ENCODE results near the gene TBX15.

TBX15 gene

GRCh38 chr1:118948351-118948750, 39.8 kb downstream of the TBX15 start:
- no peak overlapping the region for H3K4me2 ChIP-seq (ENCODE audit: low read depth, low read length)
- H2AFZ ChIP-seq (ENCODE audit: low read length): no peak overlapping the region
- H3K4me1 ChIP-seq (ENCODE audit: low read length): no peaks in the 10 kb centered on the region
- DNase-seq: no peak
- no peaks in the 10 kb centered on the region for H4K20me1 ChIP-seq (ENCODE audit: insufficient read depth, low read length)
- no peaks in the 10 kb centered on the region for H3K36me3 ChIP-seq (replicated peaks; ENCODE audit: insufficient read depth, low read length)
- H3K9me3 ChIP-seq (replicated peaks; ENCODE audit: insufficient read depth, low read length): no peaks in the 10 kb centered on the region
- no peaks in the 10 kb centered on the region for H3K79me2 ChIP-seq (ENCODE audit: low read length)
- H3F3A ChIP-seq (ENCODE audit: insufficient read depth, low read length): no peaks in the 10 kb centered on the region
- TF ChIP-seq EZH2 (optimal IDR thresholded peaks at IDR 0.05; ENCODE audit: low read depth, low read length): no peak
- no peak for TF ChIP-seq CTCF (IDR thresholded peaks at IDR 0.05; ENCODE audit: low read length)
- no peak for TF ChIP-seq EZH2phosphoT487 (IDR thresholded peaks at IDR 0.05; ENCODE audit: low read length)
- no peaks in the 10 kb centered on the region for H3K27me3 ChIP-seq (replicated peaks; ENCODE audit: insufficient read depth, low read length)
- H3K9me2 ChIP-seq (replicated peaks; ENCODE audit: insufficient read depth, low read length): no peaks in the 10 kb centered on the region
- no peak overlapping the region for H3K4me3 ChIP-seq (ENCODE audit: low read length)
- no peak overlapping the region for H3K9ac ChIP-seq (ENCODE audit: low read length)
- H3K27ac ChIP-seq (ENCODE audit: low read length): no peak overlapping the region

GRCh38 chr1:118947790-118948189, 40.4 kb downstream of the TBX15 start:
- Histone ChIP-seq H3K4me3 (ENCODE audit: low read length) (no peak overlapping the region), H3K79me2 (ENCODE audit: low read length) (no peaks in the 10 kb centered on the region), H3K27ac (ENCODE audit: low read length) (no peak overlapping the region), H3F3A (ENCODE audit: insufficient read depth, low read length) (no peaks in the 10 kb centered on the region), H3K4me1 (ENCODE audit: low read length) (no peaks in the 10 kb centered on the region), H3K9me2 (replicated peaks; ENCODE audit: insufficient read depth, low read length) (no peaks in the 10 kb centered on the region), H3K9me3 (replicated peaks; ENCODE audit: insufficient read depth, low read length) (no peaks in the 10 kb centered on the region), H3K27me3 (replicated peaks; ENCODE audit: insufficient read depth, low read length) (no peaks in the 10 kb centered on the region), H3K4me2 (ENCODE audit: low read depth, low read length) (no peak overlapping the region), H4K20me1 (ENCODE audit: insufficient read depth, low read length) (no peaks in the 10 kb centered on the region), H3K36me3 (replicated peaks; ENCODE audit: insufficient read depth, low read length) (no peaks in the 10 kb centered on the region), H3K9ac (ENCODE audit: low read length) (no peak overlapping the region), H2AFZ (ENCODE audit: low read length) (no peak overlapping the region)
- TF ChIP-seq CTCF (IDR thresholded peaks at IDR 0.05; ENCODE audit: low read length) (no peak), EZH2phosphoT487 (IDR thresholded peaks at IDR 0.05; ENCODE audit: low read length) (no peak), EZH2 (optimal IDR thresholded peaks at IDR 0.05; ENCODE audit: low read depth, low read length) (no peak)
- DNase-seq: no peak

GRCh38 chr1:118947003-118947765, 41.0 kb downstream of the TBX15 start:
- H2AFZ ChIP-seq (ENCODE audit: low read length): no peak overlapping the region
- H3K4me1 ChIP-seq (ENCODE audit: low read length): no peaks in the 10 kb centered on the region
- no peaks in the 10 kb centered on the region for H3K79me2 ChIP-seq (ENCODE audit: low read length)
- H3K36me3 ChIP-seq (replicated peaks; ENCODE audit: insufficient read depth, low read length): no peaks in the 10 kb centered on the region
- H3K27ac ChIP-seq (ENCODE audit: low read length): no peak overlapping the region
- no peaks in the 10 kb centered on the region for H3K9me2 ChIP-seq (replicated peaks; ENCODE audit: insufficient read depth, low read length)
- H3F3A ChIP-seq (ENCODE audit: insufficient read depth, low read length): no peaks in the 10 kb centered on the region
- H3K9ac ChIP-seq (ENCODE audit: low read length): no peak overlapping the region
- no peaks in the 10 kb centered on the region for H4K20me1 ChIP-seq (ENCODE audit: insufficient read depth, low read length)
- no peak for DNase-seq
- no peaks in the 10 kb centered on the region for H3K27me3 ChIP-seq (replicated peaks; ENCODE audit: insufficient read depth, low read length)
- no peaks in the 10 kb centered on the region for H3K9me3 ChIP-seq (replicated peaks; ENCODE audit: insufficient read depth, low read length)
- H3K4me2 ChIP-seq (ENCODE audit: low read depth, low read length): no peak overlapping the region
- no peak overlapping the region for H3K4me3 ChIP-seq (ENCODE audit: low read length)
- TF ChIP-seq CTCF (IDR thresholded peaks at IDR 0.05; ENCODE audit: low read length) (no peak), EZH2 (optimal IDR thresholded peaks at IDR 0.05; ENCODE audit: low read depth, low read length) (no peak), EZH2phosphoT487 (IDR thresholded peaks at IDR 0.05; ENCODE audit: low read length) (no peak)
